Measurements from ENCODE around the gene KIAA1217.

The KIAA1217 gene

GRCh38 chr10:24249829-24250415, 41.0 kb downstream of the KIAA1217 start:
- no peak for ATAC-seq

DNA sequence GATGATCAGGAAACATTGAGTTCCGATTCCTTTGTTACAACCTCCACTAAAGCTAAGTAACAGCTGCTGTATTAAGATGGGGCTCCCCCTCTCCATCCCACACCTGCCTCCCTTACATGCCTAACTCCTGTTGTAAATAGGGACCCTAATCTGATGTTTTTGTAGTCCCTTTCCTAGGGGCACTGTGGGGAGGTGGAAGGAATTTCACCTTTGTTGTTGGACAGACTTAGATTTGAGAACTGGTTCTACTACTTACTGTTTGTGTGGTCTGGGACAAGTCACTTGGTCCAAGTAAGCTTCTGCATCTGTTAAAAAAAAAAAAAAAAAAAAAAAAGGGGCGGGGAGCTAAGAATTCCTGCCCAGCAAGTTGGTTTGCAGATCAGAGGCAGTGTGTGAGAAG, 42.6 kb downstream of the KIAA1217 start:
- no peak for ATAC-seq

DNA sequence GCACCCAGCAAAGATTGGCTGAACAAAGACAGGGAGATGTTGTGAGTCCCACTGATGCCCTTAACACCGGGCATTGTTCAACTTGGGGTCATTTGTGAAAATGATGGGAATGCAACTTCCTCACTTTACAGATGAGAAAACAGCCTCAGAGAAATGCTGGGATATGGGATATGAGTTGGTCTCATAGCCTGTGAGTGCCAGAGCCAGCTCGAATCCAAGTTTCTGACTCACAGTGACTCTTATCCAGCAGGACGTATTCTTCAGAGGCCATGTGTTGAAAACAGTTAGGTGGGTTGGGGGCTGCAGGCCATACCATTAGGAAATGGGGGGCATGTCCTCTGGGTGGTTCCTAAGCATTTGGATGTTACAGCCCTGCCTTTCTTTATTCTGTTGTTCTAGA, 45.2 kb downstream of the KIAA1217 start:
- no peak for ATAC-seq

DNA sequence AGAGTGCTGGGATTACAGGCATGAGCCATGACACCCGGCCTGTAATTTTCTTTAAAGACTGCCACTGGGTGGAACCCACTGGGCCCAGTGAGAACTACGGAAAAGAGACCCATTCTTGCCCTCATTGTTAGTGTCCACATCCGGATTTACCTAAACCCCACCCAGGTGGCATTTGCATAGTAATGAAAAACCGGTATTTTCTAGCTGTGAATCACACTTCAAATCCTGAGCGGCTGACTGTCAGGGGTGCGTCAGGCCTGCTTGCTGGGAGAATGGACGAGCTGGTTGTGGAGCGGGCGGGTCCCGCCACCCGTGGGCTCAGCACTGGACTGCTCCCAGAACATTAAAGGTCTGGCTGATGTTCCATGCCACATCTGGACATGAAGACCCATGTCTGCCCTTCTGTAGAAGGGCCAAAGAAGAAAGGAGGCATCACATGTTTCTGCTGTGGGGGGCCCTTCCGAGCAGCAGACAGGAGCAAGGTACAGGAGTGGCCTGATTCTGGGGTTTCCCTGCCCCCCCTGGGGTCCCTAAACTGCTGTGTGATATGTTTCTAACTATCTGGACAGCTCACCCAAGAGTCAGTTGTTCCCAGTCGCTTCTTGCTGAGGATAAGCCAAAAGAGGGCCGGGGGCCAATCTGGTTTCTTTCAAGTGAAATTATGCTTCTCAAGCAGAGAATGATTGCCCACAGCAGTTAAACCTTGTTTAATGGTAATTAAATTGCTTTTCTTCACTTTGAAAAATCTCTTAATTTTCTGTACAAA, 46.4 kb downstream of the KIAA1217 start:
- no peak for ATAC-seq

- ATAC-seq: no peak
These were observed 47.0 kb downstream of the KIAA1217 start for GRCh38 chr10:24255881-24256311.

GRCh38 chr10:24256619-24257107, 47.7 kb downstream of the KIAA1217 start:
- no peak for ATAC-seq

DNA sequence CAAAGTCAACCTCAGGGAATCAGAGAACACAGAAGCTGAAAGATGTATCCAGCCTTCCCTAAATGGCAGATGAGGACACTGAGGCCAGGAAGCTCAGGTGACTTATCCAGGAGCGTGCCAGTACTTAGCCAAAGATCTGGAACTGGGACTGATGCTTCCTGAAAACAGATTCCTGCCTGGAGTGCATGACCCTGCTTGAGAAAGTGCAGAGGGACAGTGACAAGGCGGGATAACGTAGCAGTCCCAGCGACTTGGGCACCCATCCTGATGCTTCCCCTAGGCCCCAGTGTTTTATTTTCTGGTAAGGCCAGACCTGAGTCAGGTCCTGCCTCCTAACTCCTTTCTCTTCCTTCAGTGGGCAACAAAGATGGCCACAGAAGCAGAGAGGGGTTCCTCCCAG, 48.6 kb downstream of the KIAA1217 start:
- ATAC-seq: no peak

DNA sequence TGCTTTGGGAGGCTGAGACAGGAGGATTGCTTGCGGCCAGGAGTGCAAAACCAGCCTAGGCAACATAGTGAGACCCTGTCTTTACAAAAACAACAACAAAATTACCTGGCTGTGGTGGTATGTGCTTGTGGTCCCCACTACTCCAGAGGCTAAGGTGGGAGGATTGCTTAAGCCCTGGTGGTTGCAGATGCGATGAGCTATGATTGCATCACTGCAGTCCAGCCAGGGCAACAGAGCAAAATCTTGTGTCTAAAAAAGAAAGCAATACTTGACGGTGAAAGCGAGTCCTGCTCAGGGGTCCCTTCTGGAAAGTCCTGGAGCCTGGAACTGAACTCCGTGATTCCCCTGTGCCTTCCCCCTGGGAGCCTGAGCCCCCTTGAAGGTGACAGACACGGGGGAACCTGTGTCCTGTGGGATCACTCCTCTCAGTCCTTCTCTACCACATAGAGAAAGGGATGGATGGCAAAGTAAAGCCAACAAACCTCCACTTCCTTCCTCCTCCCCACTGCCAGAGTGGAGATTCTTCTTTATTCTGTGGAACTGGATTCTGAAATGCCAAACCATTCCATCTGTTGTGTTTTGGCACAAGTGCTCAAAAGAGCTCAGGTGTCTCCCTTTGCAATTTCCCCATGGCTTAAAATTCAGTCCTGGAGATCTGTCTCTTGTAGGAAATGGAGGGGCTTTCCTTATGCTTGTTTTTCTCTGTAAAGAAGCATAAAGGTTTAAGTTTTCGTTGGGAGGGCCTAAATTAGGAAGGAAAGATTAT, 50.6 kb downstream of the KIAA1217 start:
- no peak for ATAC-seq

DNA sequence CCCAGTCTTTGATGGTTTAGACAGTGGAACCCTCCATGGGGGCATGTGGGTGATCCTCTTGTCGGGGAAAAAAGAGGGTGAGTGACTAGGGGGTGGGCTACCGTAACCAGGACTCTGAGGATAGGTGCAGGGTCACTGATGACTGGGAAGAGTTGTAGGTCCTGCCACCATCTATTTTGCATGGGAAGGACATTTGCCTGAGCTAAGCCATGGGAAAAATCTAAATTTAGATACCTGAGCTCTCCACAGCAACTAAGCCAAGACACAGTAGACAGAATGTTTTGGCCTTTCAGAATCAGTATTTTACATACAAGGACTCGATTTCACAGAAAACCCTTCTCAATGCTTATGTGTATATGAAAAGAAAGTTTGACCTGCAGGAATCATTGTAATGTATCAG, 52.7 kb downstream of the KIAA1217 start:
- no peak for ATAC-seq

GRCh38 chr10:24262929-24263590, 54.1 kb downstream of the KIAA1217 start:
- ATAC-seq: no peak

DNA sequence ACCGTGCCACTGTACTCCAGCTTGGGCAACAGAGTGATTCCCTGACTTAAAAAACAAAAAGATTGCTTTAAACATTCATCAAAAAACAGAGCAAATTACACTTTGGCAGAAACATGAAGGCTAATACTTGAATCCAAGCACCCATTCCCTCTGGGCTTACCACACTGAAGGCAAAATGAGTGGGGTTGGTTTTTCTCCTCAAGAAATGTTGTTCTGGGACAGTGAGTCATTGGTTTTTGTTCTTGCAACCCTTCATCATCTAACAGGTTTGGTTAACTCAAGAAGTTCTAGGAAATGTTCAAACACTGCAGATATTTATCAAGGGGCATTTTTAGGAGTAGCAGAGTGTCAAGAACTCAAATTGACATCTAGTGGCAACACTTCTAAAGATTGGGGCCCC, 60.5 kb downstream of the KIAA1217 start:
- ATAC-seq: no peak

DNA sequence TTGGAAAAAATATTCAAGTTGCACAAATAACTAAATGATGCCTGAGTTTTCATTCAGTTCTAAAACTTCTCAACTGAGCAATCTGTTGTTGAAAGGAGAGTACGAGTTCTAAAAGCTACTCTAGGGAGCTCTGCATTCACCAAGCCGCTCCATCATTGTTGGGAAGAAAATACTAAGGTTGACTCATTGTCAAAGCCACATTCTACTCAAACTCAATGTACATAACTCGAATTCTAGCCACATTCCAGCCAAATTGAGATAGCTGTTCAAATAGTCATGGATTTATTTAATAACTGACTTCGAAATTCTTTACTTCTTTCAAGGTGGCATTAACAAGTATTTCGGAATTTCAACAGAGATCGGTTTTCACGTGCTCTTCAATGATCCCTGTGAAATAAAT, 63.4 kb downstream of the KIAA1217 start:
- no peak for ATAC-seq

DNA sequence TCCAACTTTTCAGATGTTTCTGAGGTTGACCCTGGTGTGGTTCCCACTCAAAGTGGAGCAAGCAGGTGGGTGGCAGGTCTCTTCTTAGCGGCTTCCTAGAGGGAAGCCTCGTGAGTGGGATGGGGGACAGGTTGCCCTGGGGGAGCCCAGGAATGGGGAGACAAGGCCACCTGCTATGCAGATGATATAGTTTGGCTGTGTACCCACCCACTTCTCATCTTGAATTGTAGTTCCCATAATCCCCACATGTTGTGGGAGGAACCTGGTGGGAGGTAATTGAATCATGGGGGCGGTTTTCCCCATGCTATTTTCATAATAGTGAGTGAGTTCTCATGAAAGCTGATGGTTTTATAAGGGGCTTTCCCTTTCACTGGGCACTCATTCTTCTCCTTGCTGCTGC, 68.3 kb downstream of the KIAA1217 start:
- no peak for ATAC-seq

- no peak for ATAC-seq
These were observed 68.8 kb downstream of the KIAA1217 start for GRCh38 chr10:24277771-24278170.

DNA sequence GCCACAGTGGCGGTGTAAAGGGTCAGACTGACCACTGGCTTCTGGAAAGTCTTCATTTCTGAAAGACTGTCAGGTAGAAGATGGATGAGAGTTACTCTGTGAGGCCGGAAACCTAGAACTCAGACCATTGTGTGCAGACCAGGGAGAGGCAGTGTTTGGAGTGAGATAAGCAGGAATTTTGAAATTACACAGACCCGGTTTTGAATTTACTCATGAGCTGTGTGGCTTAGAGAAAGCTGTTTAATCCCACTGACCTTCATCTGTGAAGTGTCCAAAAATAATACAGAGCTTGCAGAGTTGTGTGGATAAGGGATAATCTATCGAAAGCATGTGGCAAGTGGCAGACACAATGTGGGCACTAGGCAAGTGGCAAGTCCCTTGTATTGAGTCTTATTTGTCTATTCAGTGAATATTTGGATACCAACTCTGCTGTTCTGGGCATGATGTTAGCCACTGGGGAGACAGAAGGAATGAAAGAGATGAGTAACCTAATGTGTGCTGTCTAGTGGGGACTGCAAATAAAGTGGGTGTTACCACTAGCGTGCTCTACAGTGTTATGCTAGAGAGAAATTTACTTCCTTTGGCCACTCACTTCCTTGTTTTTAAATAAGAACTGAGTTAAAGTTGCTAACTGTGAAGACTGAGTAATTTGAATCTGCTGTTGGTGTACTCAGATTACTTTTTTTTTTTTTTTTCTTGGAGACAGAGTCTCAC, 69.4 kb downstream of the KIAA1217 start:
- ATAC-seq: no peak

GRCh38 chr10:24279166-24279565, 70.2 kb downstream of the KIAA1217 start:
- ATAC-seq: no peak

DNA sequence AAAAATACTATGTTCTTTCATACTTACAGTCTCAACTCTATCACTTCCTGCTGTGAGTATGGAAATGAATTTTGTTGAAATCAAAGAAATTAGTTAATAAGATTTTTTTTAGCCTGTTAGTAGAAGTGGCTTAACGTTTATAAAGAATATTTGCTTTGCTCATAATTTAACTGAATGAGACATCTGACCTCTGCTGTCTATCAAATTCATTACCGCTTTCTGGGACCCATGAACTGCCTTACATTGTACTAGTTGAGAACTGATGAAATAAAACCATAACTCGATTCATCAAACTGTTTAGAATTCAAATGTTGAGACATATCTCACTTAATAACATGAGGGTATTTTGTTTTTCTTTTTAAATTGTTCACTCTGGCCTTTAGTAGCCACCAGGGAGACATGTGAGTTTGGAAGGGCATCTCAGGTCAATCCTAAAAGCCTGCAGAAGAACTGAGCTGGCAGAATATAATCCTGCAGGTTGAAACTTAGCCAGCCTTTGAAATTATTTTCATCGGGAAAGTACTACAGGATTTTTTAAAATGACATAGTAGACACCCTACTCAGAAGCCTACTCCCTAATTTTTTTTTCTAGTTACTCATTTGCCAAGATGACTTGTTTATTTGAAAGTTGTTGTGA, 78.7 kb downstream of the KIAA1217 start:
- ATAC-seq: no peak

- no peak for ATAC-seq
These were observed 79.6 kb downstream of the KIAA1217 start for GRCh38 chr10:24288581-24288980.

DNA sequence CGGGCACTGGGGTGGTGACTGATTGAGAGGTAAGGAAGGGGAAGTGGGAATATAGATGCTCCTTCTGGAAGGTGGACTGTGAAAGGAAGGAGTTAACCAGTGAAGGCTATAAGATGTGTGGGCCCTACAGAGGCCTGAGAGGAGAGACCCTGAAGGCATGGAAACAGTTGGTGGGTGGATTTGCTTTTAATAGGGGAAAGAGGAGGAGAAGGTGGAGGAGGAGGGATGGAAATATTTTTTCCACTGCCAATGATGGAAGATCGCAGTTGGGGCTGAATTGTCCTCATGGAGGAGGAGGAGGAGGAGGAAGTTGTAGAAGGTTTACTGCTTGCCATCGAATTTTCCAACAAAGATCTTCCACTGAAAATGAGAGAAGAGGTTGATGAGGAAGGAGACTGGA, 80.3 kb downstream of the KIAA1217 start:
- ATAC-seq: no peak

GRCh38 chr10:24292304-24293293, 83.7 kb downstream of the KIAA1217 start:
- no peak for ATAC-seq
